ACC112 (cell line): Measurements from ENCODE around the gene NBEAL2.

Source experiments
- H2AFZ ChIP-seq: fragments of 200-600 bp; sonication (generic); one replicate; pipeline ENCODE4 v1.6.0; 2017; ENCODE audit warnings: antibody characterized with exemption, low read length; ENCODE audit not compliant: unreplicated experiment
- H3K27ac ChIP-seq: fragments of 200-600 bp; sonication (generic); 2 replicates; pipeline ENCODE4 v1.5.1; 2014; ENCODE audit warnings: low read depth, mild to moderate bottlenecking, antibody characterized with exemption, low read length, moderate library complexity
- H3K27me3 ChIP-seq: fragments of 200-600 bp; sonication (generic); 2 replicates; pipeline ENCODE4 v1.6.1; 2014; ENCODE audit warnings: mild to moderate bottlenecking, antibody characterized with exemption, low read length, moderate library complexity, mixed read lengths; ENCODE audit not compliant: insufficient read depth
- H3K36me3 ChIP-seq: fragments of 200-600 bp; sonication (generic); 2 replicates; pipeline ENCODE4 v1.6.1; 2016; ENCODE audit warnings: mild to moderate bottlenecking, antibody characterized with exemption, low read length, moderate library complexity, mixed read lengths; ENCODE audit not compliant: insufficient read depth
- H3K4me1 ChIP-seq: fragments of 200-600 bp; sonication (generic); one replicate; pipeline ENCODE4 v1.6.1; 2016; ENCODE audit warnings: low read length, mixed read lengths; ENCODE audit not compliant: insufficient read depth, unreplicated experiment, control insufficient read depth
- H3K4me3 ChIP-seq: fragments of 200-600 bp; sonication (generic); 2 replicates; pipeline ENCODE4 v1.5.1; 2014; ENCODE audit warnings: mild to moderate bottlenecking, low read depth, low read length
- H3K79me2 ChIP-seq: fragments of 200-600 bp; sonication (generic); one replicate; pipeline ENCODE4 v1.6.0; 2016; ENCODE audit warnings: low read length; ENCODE audit not compliant: control insufficient read depth, unreplicated experiment, insufficient read depth

Gene NBEAL2

GRCh38 chr3:46978985-46979944 is at the start of gene NBEAL2:
TSS of gene NBEAL2 (plus strand) at chr3:46979666. CDS start at chr3:46979862, 196 bp downstream.
- Histone ChIP-seq H3K4me3 (peak within 1 kb of the TSS; percentile 89), H3K4me1 (peaks cover 23% of the 10 kb centered on the region), H3K79me2 (peaks cover 30% of the 10 kb centered on the region), H3K27me3 (no peaks in the 10 kb centered on the region), H3K36me3 (no peaks in the 10 kb centered on the region), H2AFZ (peak within 1 kb of the TSS; percentile 76), H3K27ac (no peak within 1 kb of the TSS)

GRCh38 chr3:46930166-46930944 is 49.1 kb upstream of the NBEAL2 start:
- H3K4me1 ChIP-seq = peaks cover 62% of the 10 kb centered on the region
- no peaks in the 10 kb centered on the region for H3K27me3 ChIP-seq
- no peaks in the 10 kb centered on the region; the same call in 1 of the 2 replicates for H3K36me3 ChIP-seq
- no peak overlapping the region for H3K4me3 ChIP-seq
- H3K27ac ChIP-seq = peak overlapping the region; percentile 61; the same call in 1 of the 2 replicates
- peaks cover 68% of the 10 kb centered on the region for H3K79me2 ChIP-seq
- H2AFZ ChIP-seq = no peak overlapping the region

- Histone ChIP-seq H3K4me3 (no peak overlapping the region), H3K27ac (peak overlapping the region; percentile 61; the same call in 1 of the 2 replicates), H3K27me3 (no peaks in the 10 kb centered on the region), H3K4me1 (peaks cover 65% of the 10 kb centered on the region), H3K79me2 (peaks cover 68% of the 10 kb centered on the region), H3K36me3 (no peaks in the 10 kb centered on the region; the same call in 1 of the 2 replicates), H2AFZ (no peak overlapping the region)
Measured at GRCh38 chr3:46930945-46931403, 48.5 kb upstream of the NBEAL2 start.

GRCh38 chr3:46931631-46932331 is 47.7 kb upstream of the NBEAL2 start:
- Histone ChIP-seq H2AFZ (no peak overlapping the region), H3K27me3 (no peaks in the 10 kb centered on the region), H3K79me2 (peaks cover 65% of the 10 kb centered on the region), H3K4me3 (peak overlapping the region; percentile 57; the same call in 1 of the 2 replicates), H3K36me3 (peaks cover 3% of the 10 kb centered on the region; the same call in 1 of the 2 replicates), H3K4me1 (peaks cover 67% of the 10 kb centered on the region), H3K27ac (peak overlapping the region; percentile 61)

- 0 out of 2 replicates have a peak overlapping the region, but pooled peaks have one; percentile 57 for H3K4me3 ChIP-seq
- H2AFZ ChIP-seq = no peak overlapping the region
- no peaks in the 10 kb centered on the region for H3K27me3 ChIP-seq
- H3K27ac ChIP-seq = peak overlapping the region; percentile 61
- peaks cover 3% of the 10 kb centered on the region; the same call in 1 of the 2 replicates for H3K36me3 ChIP-seq
- H3K79me2 ChIP-seq = peaks cover 63% of the 10 kb centered on the region
- H3K4me1 ChIP-seq = peaks cover 74% of the 10 kb centered on the region
Measured at GRCh38 chr3:46932455-46933225, 46.8 kb upstream of the NBEAL2 start.

GRCh38 chr3:46933261-46933660 is 46.2 kb upstream of the NBEAL2 start:
- Histone ChIP-seq H3K4me3 (no peak overlapping the region), H3K4me1 (peaks cover 74% of the 10 kb centered on the region), H3K27me3 (no peaks in the 10 kb centered on the region), H3K79me2 (peaks cover 60% of the 10 kb centered on the region), H3K36me3 (peaks cover 3% of the 10 kb centered on the region; the same call in 1 of the 2 replicates), H2AFZ (no peak overlapping the region), H3K27ac (peak overlapping the region; percentile 18; the same call in 1 of the 2 replicates)

- 0 out of 2 replicates have a peak, but pooled peaks cover 3% of the 10 kb centered on the region for H3K36me3 ChIP-seq
- no peak overlapping the region; the same call in 1 of the 2 replicates for H3K4me3 ChIP-seq
- no peaks in the 10 kb centered on the region for H3K27me3 ChIP-seq
- peaks cover 53% of the 10 kb centered on the region for H3K79me2 ChIP-seq
- peak overlapping the region; percentile 94 for H3K27ac ChIP-seq
- no peak overlapping the region for H2AFZ ChIP-seq
- H3K4me1 ChIP-seq = peaks cover 74% of the 10 kb centered on the region
Measured at GRCh38 chr3:46934072-46934471, 45.4 kb upstream of the NBEAL2 start.

- 0 out of 2 replicates have a peak, but pooled peaks cover 3% of the 10 kb centered on the region for H3K36me3 ChIP-seq
Measured at GRCh38 chr3:46934498-46935167, 44.8 kb upstream of the NBEAL2 start.

More at GRCh38 chr3:46934498-46935167, 44.8 kb upstream of the NBEAL2 start:
- peak overlapping the region; percentile 94 for H3K27ac ChIP-seq
- H3K4me3 ChIP-seq = peak overlapping the region; percentile 17; the same call in 1 of the 2 replicates
- H3K27me3 ChIP-seq = no peaks in the 10 kb centered on the region
- H2AFZ ChIP-seq = no peak overlapping the region
- peaks cover 74% of the 10 kb centered on the region for H3K4me1 ChIP-seq
- peaks cover 50% of the 10 kb centered on the region for H3K79me2 ChIP-seq
